WTC11 (cell line): ENCODE measurements around the gene ITPRIP. TPM values are rescaled to one million over a fixed set of nuclear protein-coding genes. Genes with fewer than 3 reads are reported as not detected.

Experiments used
- ATAC-seq: fragments of 200-7000 bp; cut with Tn5 transposase; 2 replicates; pipeline ENCODE4 v1.10.0; 2021; ENCODE audit warnings: mild to moderate bottlenecking, moderate library complexity
- CTCF ChIA-PET: fragments of 300-600 bp; sonication (Branson Sonifier 250); formaldehyde crosslinking; loops from one replicate; lab custom pipeline; 2021; ENCODE audit warnings: antibody characterized with exemption; lab: Charles Lee
- POLR2A ChIA-PET: fragments of 350-600 bp; sonication (Branson Sonifier 250); formaldehyde crosslinking; loops from one replicate; lab custom pipeline; 2021; ENCODE audit warnings: antibody characterized with exemption; lab: Charles Lee
- DNase-seq: peaks from one replicate; pipeline ENCODE4 v3.0.0; 2021; ENCODE audit warnings: low spot score
- H3K27ac Mint-ChIP-seq: 2 replicates; pipeline ENCODE4 v1.8.0; 2021; ENCODE audit warnings: mixed read lengths
- H3K27me3 Mint-ChIP-seq: 2 replicates; pipeline ENCODE4 v1.8.0; 2021; ENCODE audit warnings: low read depth, mild to moderate bottlenecking, moderate library complexity, mixed read lengths
- H3K36me3 Mint-ChIP-seq: 2 replicates; pipeline ENCODE4 v1.8.0; 2021; ENCODE audit warnings: mixed read lengths
- H3K4me1 Mint-ChIP-seq: 2 replicates; pipeline ENCODE4 v1.8.0; 2022; ENCODE audit warnings: mixed read lengths
- H3K4me3 Mint-ChIP-seq: 2 replicates; pipeline ENCODE4 v1.8.0; 2021; ENCODE audit warnings: mild to moderate bottlenecking, moderate library complexity, mixed read lengths
- H3K9me3 Mint-ChIP-seq: 2 replicates; pipeline ENCODE4 v1.8.0; 2021; ENCODE audit warnings: mixed read lengths
- AR ChIP-seq: fragments of 250-450 bp; sonication (Bioruptor Pico); IDR thresholded peaks from 2 replicates; pipeline ENCODE4 v1.9.0; 2021; ENCODE audit warnings: mild to moderate bottlenecking
- ARID4B ChIP-seq: sonication (generic); formaldehyde crosslinking; IDR thresholded peaks from 2 replicates; pipeline ENCODE4 v1.8.0; 2023; ENCODE audit warnings: missing genetic modification reagents, mild to moderate bottlenecking, borderline replicate concordance
- ATF1 ChIP-seq: sonication (generic); formaldehyde crosslinking; IDR thresholded peaks from 2 replicates; pipeline ENCODE4 v1.8.1; 2023; ENCODE audit warnings: mild to moderate bottlenecking, moderate library complexity, missing genetic modification reagents
- ESRRA ChIP-seq: sonication (generic); formaldehyde crosslinking; IDR thresholded peaks from 2 replicates; pipeline ENCODE4 v1.8.1; 2022; ENCODE audit warnings: mild to moderate bottlenecking, missing genetic modification reagents, borderline replicate concordance
- FOXJ3 ChIP-seq: sonication (generic); formaldehyde crosslinking; IDR thresholded peaks from 2 replicates; pipeline ENCODE4 v1.9.0; 2021; ENCODE audit warnings: missing genetic modification reagents, mild to moderate bottlenecking, borderline replicate concordance
- GABPB1 ChIP-seq: sonication (generic); formaldehyde crosslinking; IDR thresholded peaks from 2 replicates; pipeline ENCODE4 v1.8.1; 2023; ENCODE audit warnings: mild to moderate bottlenecking, missing genetic modification reagents
- GTF2I ChIP-seq: fragments of 250-450 bp; sonication (Bioruptor Pico); conservative IDR thresholded peaks from 2 replicates; pipeline ENCODE4 v1.4.0; 2021; ENCODE audit warnings: mild to moderate bottlenecking
- MLX ChIP-seq: sonication (generic); formaldehyde crosslinking; IDR thresholded peaks from 2 replicates; pipeline ENCODE4 v1.8.1; 2023; ENCODE audit warnings: mild to moderate bottlenecking, missing genetic modification reagents, moderate library complexity
- MXD4 ChIP-seq: fragments of 250-450 bp; sonication (Bioruptor Pico); IDR thresholded peaks from 2 replicates; pipeline ENCODE4 v1.8.0; 2021; ENCODE audit warnings: mild to moderate bottlenecking, moderate library complexity, borderline replicate concordance
- NR3C1 ChIP-seq: sonication (generic); formaldehyde crosslinking; conservative IDR thresholded peaks from 2 replicates; pipeline ENCODE4 v1.8.1; 2023; ENCODE audit warnings: low read depth, mild to moderate bottlenecking, missing genetic modification reagents
- PREB ChIP-seq: sonication (generic); formaldehyde crosslinking; IDR thresholded peaks from 2 replicates; pipeline ENCODE4 v1.8.1; 2022; ENCODE audit warnings: mild to moderate bottlenecking, missing genetic modification reagents, moderate library complexity, borderline replicate concordance
- SMAD3 ChIP-seq: sonication (generic); formaldehyde crosslinking; IDR thresholded peaks from 2 replicates; pipeline ENCODE4 v1.8.0; 2022; ENCODE audit warnings: missing genetic modification reagents, mild to moderate bottlenecking, borderline replicate concordance
- SP1 ChIP-seq: sonication (generic); formaldehyde crosslinking; conservative IDR thresholded peaks from 2 replicates; pipeline ENCODE4 v1.8.1; 2022; ENCODE audit warnings: missing genetic modification reagents
- STAT6 ChIP-seq: sonication (generic); formaldehyde crosslinking; conservative IDR thresholded peaks from 2 replicates; pipeline ENCODE4 v1.8.1; 2023; ENCODE audit warnings: mild to moderate bottlenecking, low read depth, missing genetic modification reagents, moderate library complexity
- TCF7 ChIP-seq: sonication (generic); formaldehyde crosslinking; IDR thresholded peaks from 2 replicates; pipeline ENCODE4 v1.8.0; 2022; ENCODE audit warnings: mild to moderate bottlenecking, low read depth, missing genetic modification reagents, moderate library complexity
- TEAD1 ChIP-seq: sonication (generic); formaldehyde crosslinking; IDR thresholded peaks from 2 replicates; pipeline ENCODE4 v1.8.0; 2022; ENCODE audit warnings: mild to moderate bottlenecking, missing genetic modification reagents
- ZBTB21 ChIP-seq: sonication (generic); formaldehyde crosslinking; IDR thresholded peaks from 2 replicates; pipeline ENCODE4 v1.8.1; 2023; ENCODE audit warnings: mild to moderate bottlenecking, missing genetic modification reagents, borderline replicate concordance
- ZMAT4 ChIP-seq: fragments of 250-450 bp; sonication (Bioruptor Pico); IDR thresholded peaks from 2 replicates; pipeline ENCODE4 v1.9.0; 2021; ENCODE audit warnings: mild to moderate bottlenecking
- ZSCAN18 ChIP-seq: fragments of 250-450 bp; sonication (Bioruptor Pico); IDR thresholded peaks from 2 replicates; pipeline ENCODE4 v2.1.2; 2022; ENCODE audit warnings: mild to moderate bottlenecking, moderate library complexity
- total RNA-seq: library from RNA; stranded (reverse); gene quantifications from 3 replicates; pipeline ENCODE4 v1.2.3, GENCODE V29; 2021

The ITPRIP gene
- total RNA-seq, 1 experiment from 2014 or later, result 16.8 TPM

- TF ChIP-seq PREB (CRISPR knock-in tag), result no peak
- no peak for TF ChIP-seq MXD4 (CRISPR knock-in tag)
- TF ChIP-seq FOXJ3 (CRISPR knock-in tag), result no peak
- TF ChIP-seq TEAD1 (CRISPR knock-in tag), result no peak
- TF ChIP-seq ZMAT4 (CRISPR knock-in tag), result no peak
- no peak for TF ChIP-seq ZBTB21
- no peak for TF ChIP-seq SP1 (CRISPR knock-in tag)
- no peak for TF ChIP-seq ARID4B (CRISPR knock-in tag)
- no peak for TF ChIP-seq GABPB1
- TF ChIP-seq ATF1 (CRISPR knock-in tag), result no peak
These were observed 9.7 kb downstream of the ITPRIP start (continued) for GRCh38 chr10:104328646-104328895.

GRCh38 chr10:104327745-104328645 is 10.3 kb downstream of the ITPRIP start:
- Mint-ChIP-seq H3K27ac (peak overlapping the region; percentile 98), H3K9me3 (no peaks in the 10 kb centered on the region), H3K36me3 (peaks cover 5% of the 10 kb centered on the region; the same call in 1 of the 2 replicates), H3K4me3 (peak overlapping the region; percentile 52), H3K27me3 (no peaks in the 10 kb centered on the region), H3K4me1 (peaks cover 97% of the 10 kb centered on the region)
- ATAC-seq (peak; percentile 48), DNase-seq (no peak)
- CTCF ChIA-PET, result interaction anchor here (1.0 to 4.4 kb wide), 7 partner anchors 10 to 53 kb away, joined by 3 to 19 read pairs (median 5); partner anchors contain the start of genes CFAP58 and ITPRIP
- POLR2A ChIA-PET, result interaction anchor here (0.6 kb wide), 1 partner anchor 10 kb away, joined by 3 read pairs; the partner anchor contains the start of gene ITPRIP
- TF ChIP-seq ESRRA (CRISPR knock-in tag) (no peak), AR (no peak), GTF2I (CRISPR knock-in tag) (no peak), NR3C1 (CRISPR knock-in tag) (no peak), MLX (CRISPR knock-in tag) (no peak), TEAD1 (CRISPR knock-in tag) (no peak), SP1 (CRISPR knock-in tag) (0 out of 2 replicates have a peak, but pooled peaks have one; percentile 33), STAT6 (CRISPR knock-in tag) (no peak), SMAD3 (CRISPR knock-in tag) (no peak), ZSCAN18 (CRISPR knock-in tag) (no peak), TCF7 (CRISPR knock-in tag) (no peak)
